NCI-H146 treated with DMSO at 0.1 percent for 48 hours (cell line): Measurements from ENCODE around the gene PARD3.
"Not testable (repeated sequence)": the region's sequence is repeated elsewhere in the genome, so short reads cannot be mapped to it uniquely, and the experiment has no call there.

ENCODE experiments used
- DNase-seq: peaks from one replicate; lab custom pipeline; 2025; ENCODE audit not compliant: unreplicated experiment; lab: John Stamatoyannopoulos, UW

Gene PARD3

GRCh38 chr10:34434119-34434594 is 380.9 kb downstream of the PARD3 start:
- no peak for DNase-seq

GRCh38 chr10:34433241-34434076 is 381.6 kb downstream of the PARD3 start:
- no peak for DNase-seq

GRCh38 chr10:34432589-34432988 is 382.5 kb downstream of the PARD3 start:
- no peak for DNase-seq

GRCh38 chr10:34430685-34431084 is 384.4 kb downstream of the PARD3 start:
- no peak for DNase-seq

- no peak for DNase-seq
Observed at GRCh38 chr10:34428501-34428900, 386.6 kb downstream of the PARD3 start.

GRCh38 chr10:34427911-34428216 is 387.2 kb downstream of the PARD3 start:
- DNase-seq = no peak

GRCh38 chr10:34427158-34427910 is 387.8 kb downstream of the PARD3 start:
- not testable (repeated sequence) for DNase-seq

GRCh38 chr10:34426538-34427157 is 388.4 kb downstream of the PARD3 start:
- DNase-seq = not testable (repeated sequence)

GRCh38 chr10:34426041-34426440 is 389.1 kb downstream of the PARD3 start:
- no peak for DNase-seq

- no peak for DNase-seq
Observed at GRCh38 chr10:34423673-34424625, 391.1 kb downstream of the PARD3 start.

- no peak for DNase-seq
Observed at GRCh38 chr10:34420795-34421194, 394.3 kb downstream of the PARD3 start.

- no peak for DNase-seq
Observed at GRCh38 chr10:34420273-34420672, 394.8 kb downstream of the PARD3 start.

- DNase-seq = no peak
Observed at GRCh38 chr10:34415039-34415438, 400.1 kb downstream of the PARD3 start.

- no peak for DNase-seq
Observed at GRCh38 chr10:34413756-34414587, 401.1 kb downstream of the PARD3 start.

GRCh38 chr10:34413214-34413613 is 401.9 kb downstream of the PARD3 start:
- no peak for DNase-seq

GRCh38 chr10:34408956-34409355 is 406.1 kb downstream of the PARD3 start:
- no peak for DNase-seq

GRCh38 chr10:34408381-34408780 is 406.7 kb downstream of the PARD3 start:
- no peak for DNase-seq

GRCh38 chr10:34407324-34407805 is 407.7 kb downstream of the PARD3 start:
- DNase-seq = no peak

GRCh38 chr10:34406463-34407323 is 408.4 kb downstream of the PARD3 start:
- no peak for DNase-seq
